ENCODE data around the gene ORAI3.

Gene ORAI3

GRCh38 chr16:30966033-30966619 lies 17.3 kb downstream of the ORAI3 start:
- DNase-seq (ENCODE audit: low read depth in 4 of 4, low spot score in 1 of 4) = no peak

GRCh38 chr16:30967795-30968194 lies 18.9 kb downstream of the ORAI3 start:
- no peak for DNase-seq (ENCODE audit: low read depth in 4 of 4, low spot score in 1 of 4)

GRCh38 chr16:30969246-30969842 lies 20.5 kb downstream of the ORAI3 start:
- no peak for DNase-seq (ENCODE audit: low read depth in 4 of 4, low spot score in 1 of 4)

GRCh38 chr16:30971298-30971697 lies 22.4 kb downstream of the ORAI3 start:
- no peak for DNase-seq (ENCODE audit: low read depth in 4 of 4, low spot score in 1 of 4)

- DNase-seq (ENCODE audit: low read depth in 4 of 4, low spot score in 1 of 4) = no peak
Measured at GRCh38 chr16:30972872-30973271, 24.0 kb downstream of the ORAI3 start.

GRCh38 chr16:30974348-30974747 lies 25.5 kb downstream of the ORAI3 start:
- DNase-seq (ENCODE audit: low read depth in 4 of 4, low spot score in 1 of 4) = no peak

- DNase-seq (ENCODE audit: low read depth in 4 of 4, low spot score in 1 of 4) = no peak
Measured at GRCh38 chr16:30976486-30976885, 27.6 kb downstream of the ORAI3 start.

- DNase-seq (ENCODE audit: low read depth in 4 of 4, low spot score in 1 of 4) = no peak
Measured at GRCh38 chr16:30977502-30977901, 28.6 kb downstream of the ORAI3 start.

GRCh38 chr16:30979170-30980022 lies 30.5 kb downstream of the ORAI3 start:
- DNase-seq (ENCODE audit: low read depth in 4 of 4, low spot score in 1 of 4) = no peak

GRCh38 chr16:30980023-30980371 lies 31.1 kb downstream of the ORAI3 start:
- DNase-seq (ENCODE audit: low read depth in 4 of 4, low spot score in 1 of 4) = no peak

GRCh38 chr16:30980434-30980833 lies 31.6 kb downstream of the ORAI3 start:
- no peak for DNase-seq (ENCODE audit: low read depth in 4 of 4, low spot score in 1 of 4)

- DNase-seq (ENCODE audit: low read depth in 4 of 4, low spot score in 1 of 4) = no peak
Measured at GRCh38 chr16:30980959-30981358, 32.1 kb downstream of the ORAI3 start.

- DNase-seq (ENCODE audit: low read depth in 4 of 4, low spot score in 1 of 4) = no peak
Measured at GRCh38 chr16:30982548-30983288, 33.9 kb downstream of the ORAI3 start.

- DNase-seq (ENCODE audit: low read depth in 4 of 4, low spot score in 1 of 4) = no peak
Measured at GRCh38 chr16:30983289-30983889, 34.5 kb downstream of the ORAI3 start.

GRCh38 chr16:30983898-30984610 lies 35.2 kb downstream of the ORAI3 start:
- no peak for DNase-seq (ENCODE audit: low read depth in 4 of 4, low spot score in 1 of 4)

GRCh38 chr16:30984669-30985400 lies 36.0 kb downstream of the ORAI3 start, which contains the start of gene HSD3B7:
Gene HSD3B7 (plus strand): TSS chr16:30985207. CDS start chr16:30985659, 452 bp downstream.
- peak; percentile 72 to 80 (median 74) for DNase-seq (ENCODE audit: low read depth in 4 of 4, low spot score in 1 of 4)

- no peak for DNase-seq (ENCODE audit: low read depth in 4 of 4, low spot score in 1 of 4)
Measured at GRCh38 chr16:30985401-30986128, 36.7 kb downstream of the ORAI3 start.

- no peak for DNase-seq (ENCODE audit: low read depth in 4 of 4, low spot score in 1 of 4)
Measured at GRCh38 chr16:30986129-30986991, 37.5 kb downstream of the ORAI3 start.

All from stimulated activated CD4-positive, alpha-beta T cell treated with anti-CD3 and anti-CD28 coated beads, Interleukin-1b, Interleukin-23, amount 100 ng/mL, for 24 hours (primary cell).